Activated CD8-positive, alpha-beta T cell treated with anti-CD3 and anti-CD28 coated beads for 36 hours (primary cell): ENCODE data around the gene ABHD14A. TPM values are rescaled to one million over a fixed set of nuclear protein-coding genes. Genes with fewer than 3 reads are reported as not detected.
"Not testable (repeated sequence)": the region's sequence is repeated elsewhere in the genome, so short reads cannot be mapped to it uniquely, and the experiment has no call there.

Experiments
- ATAC-seq: fragments of 200-7000 bp; cut with Tn5 transposase; one replicate; pipeline ENCODE4 v1.10.0; 2021; ENCODE audit warnings: mild to moderate bottlenecking, moderate library complexity
- CTCF ChIA-PET: fragments of 350-600 bp; sonication (Branson Sonifier 250); formaldehyde crosslinking; loops from one replicate; lab custom pipeline; 2021; ENCODE audit warnings: antibody characterized with exemption; lab: Charles Lee
- POLR2A ChIA-PET: fragments of 350-600 bp; sonication (Branson Sonifier 250); formaldehyde crosslinking; loops from one replicate; lab custom pipeline; 2021; ENCODE audit warnings: antibody characterized with exemption; lab: Charles Lee
- DNase-seq: peaks from one replicate; pipeline ENCODE4 v3.0.0-alpha.2; 2020
- H3K27ac Mint-ChIP-seq: one replicate; pipeline ENCODE4 v1.8.0; 2021; ENCODE audit warnings: mild to moderate bottlenecking, mixed read lengths
- H3K27me3 Mint-ChIP-seq: one replicate; pipeline ENCODE4 v1.8.0; 2021; ENCODE audit warnings: mixed read lengths
- H3K36me3 Mint-ChIP-seq: one replicate; pipeline ENCODE4 v1.8.0; 2021; ENCODE audit warnings: low read depth, mixed read lengths
- H3K4me1 Mint-ChIP-seq: one replicate; pipeline ENCODE4 v1.8.0; 2021; ENCODE audit warnings: low read depth, mixed read lengths
- H3K4me3 Mint-ChIP-seq: one replicate; pipeline ENCODE4 v1.8.0; 2021; ENCODE audit warnings: mild to moderate bottlenecking, moderate library complexity, mixed read lengths
- H3K9me3 Mint-ChIP-seq: one replicate; pipeline ENCODE4 v1.8.0; 2021; ENCODE audit warnings: mixed read lengths
- intact Hi-C: fragments of 100-400 bp; cut with micrococcal nuclease; formaldehyde crosslinking; loops from one replicate; pipeline ENCODE4 v1.10.0; 2022
- total RNA-seq, 2 experiments: library from RNA; stranded (reverse); gene quantifications; one replicate each; pipeline ENCODE4 v1.2.3, GENCODE V29; 2021
- TF ChIP-seq, protein P1 (sequence below): fragments of 200-600 bp; IDR thresholded peaks from one replicate; pipeline ENCODE4 v1.8.0; 2022; ENCODE audit warnings: antibody characterized with exemption, mild to moderate bottlenecking

ABHD14A gene
- total RNA-seq, 2 experiments from 2014 or later, result 8.9 to 9.5 TPM

DNA sequence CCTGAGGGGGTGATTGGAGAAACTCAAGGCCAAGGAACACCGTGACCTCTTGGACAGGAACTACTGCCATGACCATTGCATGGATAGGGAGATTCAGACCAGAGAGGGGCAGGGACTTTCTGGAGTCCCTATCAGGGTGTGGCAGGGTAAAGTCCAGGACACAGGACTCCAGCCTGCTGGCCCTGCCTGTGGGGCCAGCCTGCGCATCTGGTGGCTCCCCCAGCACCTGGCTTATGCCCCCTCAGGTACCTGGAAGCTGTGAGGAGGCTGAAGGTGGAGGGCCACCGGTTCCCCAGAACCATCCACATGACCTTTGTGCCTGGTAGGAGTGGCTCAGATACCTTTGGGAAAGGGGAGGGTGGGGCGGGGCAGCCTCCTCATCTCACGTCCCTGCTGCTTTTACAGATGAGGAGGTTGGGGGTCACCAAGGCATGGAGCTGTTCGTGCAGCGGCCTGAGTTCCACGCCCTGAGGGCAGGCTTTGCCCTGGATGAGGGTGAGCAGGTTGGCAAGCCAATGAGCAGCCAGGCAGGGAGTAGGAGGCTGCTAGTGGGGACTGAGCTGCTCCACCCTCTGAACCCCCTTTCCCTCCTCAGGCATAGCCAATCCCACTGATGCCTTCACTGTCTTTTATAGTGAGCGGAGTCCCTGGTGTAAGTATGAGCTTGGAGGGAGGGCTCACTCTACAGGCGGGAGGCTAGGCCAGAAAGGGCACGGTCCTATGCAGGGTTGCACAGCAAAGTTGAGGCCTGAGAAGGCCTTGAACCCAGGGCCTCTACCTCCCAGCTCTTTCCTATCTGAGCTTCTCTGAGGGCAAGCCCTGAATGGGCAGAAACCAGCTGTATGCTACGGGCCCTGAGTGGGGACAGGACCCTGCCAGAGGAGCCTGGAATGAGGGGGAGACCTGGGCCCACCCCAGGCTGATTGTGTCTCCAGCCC is 11.4 kb downstream of the ABHD14A start:
- H3K36me3 Mint-ChIP-seq, result peaks cover 9% of the 10 kb centered on the region
- peaks cover 17% of the 10 kb centered on the region for H3K4me1 Mint-ChIP-seq
- H3K9me3 Mint-ChIP-seq, result no peaks in the 10 kb centered on the region
- DNase-seq (no peak), ATAC-seq (no peak)
- intact Hi-C loops, result no loop called here
- no peaks in the 10 kb centered on the region for H3K27me3 Mint-ChIP-seq
- no peak overlapping the region for H3K27ac Mint-ChIP-seq
- H3K4me3 Mint-ChIP-seq, result no peak overlapping the region
- TF ChIP-seq, protein P1, sequence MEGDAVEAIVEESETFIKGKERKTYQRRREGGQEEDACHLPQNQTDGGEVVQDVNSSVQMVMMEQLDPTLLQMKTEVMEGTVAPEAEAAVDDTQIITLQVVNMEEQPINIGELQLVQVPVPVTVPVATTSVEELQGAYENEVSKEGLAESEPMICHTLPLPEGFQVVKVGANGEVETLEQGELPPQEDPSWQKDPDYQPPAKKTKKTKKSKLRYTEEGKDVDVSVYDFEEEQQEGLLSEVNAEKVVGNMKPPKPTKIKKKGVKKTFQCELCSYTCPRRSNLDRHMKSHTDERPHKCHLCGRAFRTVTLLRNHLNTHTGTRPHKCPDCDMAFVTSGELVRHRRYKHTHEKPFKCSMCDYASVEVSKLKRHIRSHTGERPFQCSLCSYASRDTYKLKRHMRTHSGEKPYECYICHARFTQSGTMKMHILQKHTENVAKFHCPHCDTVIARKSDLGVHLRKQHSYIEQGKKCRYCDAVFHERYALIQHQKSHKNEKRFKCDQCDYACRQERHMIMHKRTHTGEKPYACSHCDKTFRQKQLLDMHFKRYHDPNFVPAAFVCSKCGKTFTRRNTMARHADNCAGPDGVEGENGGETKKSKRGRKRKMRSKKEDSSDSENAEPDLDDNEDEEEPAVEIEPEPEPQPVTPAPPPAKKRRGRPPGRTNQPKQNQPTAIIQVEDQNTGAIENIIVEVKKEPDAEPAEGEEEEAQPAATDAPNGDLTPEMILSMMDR, result no peak
- CTCF ChIA-PET, result interaction anchor here (1.1 to 1.3 kb wide), 2 partner anchors 13 to 44 kb away, joined by 3 to 4 read pairs; partner anchors contain the start of genes ABHD14B and PARP3
- POLR2A ChIA-PET, result interaction anchor here (1.0 to 14.5 kb wide), 3 partner anchors 7 to 44 kb away, joined by 4 to 267 read pairs (median 4); partner anchors contain the start of genes ABHD14B, PARP3, RPL29 and RRP9

DNA sequence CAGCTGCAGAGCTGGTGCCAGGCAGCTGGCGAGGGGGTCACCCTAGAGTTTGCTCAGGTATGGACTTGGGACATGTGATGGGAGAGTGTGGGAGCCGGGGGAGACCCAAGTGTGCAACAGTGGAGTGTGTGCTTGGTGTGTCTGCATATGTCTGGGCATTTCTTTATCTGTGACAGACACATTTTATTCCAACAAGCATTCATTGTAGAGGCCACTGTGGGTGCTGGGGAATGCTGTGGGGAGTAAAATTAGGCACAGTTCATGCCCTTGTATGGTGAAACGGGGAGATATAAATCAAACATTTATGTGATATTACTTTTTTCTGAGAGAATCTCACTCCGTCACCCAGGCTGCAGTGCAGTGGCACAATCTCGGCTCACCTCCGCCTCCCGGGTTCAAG is 12.7 kb downstream of the ABHD14A start:
- H3K4me1 Mint-ChIP-seq, result peaks cover 22% of the 10 kb centered on the region
- H3K36me3 Mint-ChIP-seq, result peaks cover 17% of the 10 kb centered on the region
- no peaks in the 10 kb centered on the region for H3K9me3 Mint-ChIP-seq
- ChIA-PET CTCF (interaction anchor here (1.3 kb wide), 1 partner anchor 14 kb away, joined by 4 read pairs; the partner anchor contains the start of gene ABHD14B), POLR2A (interaction anchor here (14.5 kb wide), 1 partner anchor 6 kb away, joined by 267 read pairs; the partner anchor contains the start of gene RPL29)
- no peaks in the 10 kb centered on the region for H3K27me3 Mint-ChIP-seq
- intact Hi-C loops, result no loop called here
- TF ChIP-seq, protein P1, result no peak
- no peak overlapping the region for H3K4me3 Mint-ChIP-seq
- ATAC-seq (no peak), DNase-seq (no peak)
- H3K27ac Mint-ChIP-seq, result peak overlapping the region; percentile 17

DNA sequence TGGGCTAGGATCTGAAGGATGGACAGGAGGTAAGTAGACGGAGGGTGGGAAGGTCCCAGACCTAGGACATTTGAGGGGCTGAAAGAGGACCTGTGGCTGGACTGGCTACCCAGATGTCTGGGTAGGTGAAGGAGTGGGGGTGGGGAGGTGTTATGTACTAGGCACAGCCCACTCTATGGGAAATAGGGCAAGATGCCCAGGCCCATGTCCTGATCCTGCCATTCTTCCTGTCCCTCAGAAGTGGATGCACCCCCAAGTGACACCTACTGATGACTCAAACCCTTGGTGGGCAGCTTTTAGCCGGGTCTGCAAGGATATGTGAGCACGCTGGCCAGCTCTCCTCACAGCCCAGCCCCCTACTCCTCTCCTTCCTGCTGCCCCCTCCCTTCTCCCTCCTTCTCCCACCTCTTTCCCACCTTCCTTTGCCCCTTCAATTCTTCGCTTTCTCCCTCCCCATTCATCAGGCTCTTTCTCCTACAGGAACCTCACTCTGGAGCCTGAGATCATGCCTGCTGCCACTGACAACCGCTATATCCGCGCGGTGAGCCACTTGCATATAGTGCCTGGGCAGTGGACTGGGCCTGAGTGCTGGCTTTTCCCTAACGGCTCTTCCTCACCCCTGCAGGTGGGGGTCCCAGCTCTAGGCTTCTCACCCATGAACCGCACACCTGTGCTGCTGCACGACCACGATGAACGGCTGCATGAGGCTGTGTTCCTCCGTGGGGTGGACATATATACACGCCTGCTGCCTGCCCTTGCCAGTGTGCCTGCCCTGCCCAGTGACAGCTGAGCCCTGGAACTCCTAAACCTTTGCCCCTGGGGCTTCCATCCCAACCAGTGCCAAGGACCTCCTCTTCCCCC is 13.7 kb downstream of the ABHD14A start:
- H3K4me3 Mint-ChIP-seq, result no peak overlapping the region
- no peaks in the 10 kb centered on the region for H3K27me3 Mint-ChIP-seq
- peaks cover 22% of the 10 kb centered on the region for H3K36me3 Mint-ChIP-seq
- H3K9me3 Mint-ChIP-seq, result no peaks in the 10 kb centered on the region
- ATAC-seq (no peak), DNase-seq (no peak)
- H3K27ac Mint-ChIP-seq, result peak overlapping the region; percentile 36
- peaks cover 27% of the 10 kb centered on the region for H3K4me1 Mint-ChIP-seq
- CTCF ChIA-PET, result no interaction called here
- POLR2A ChIA-PET, result no interaction called here
- TF ChIP-seq, protein P1, result no peak
- intact Hi-C loops, result no loop called here

DNA sequence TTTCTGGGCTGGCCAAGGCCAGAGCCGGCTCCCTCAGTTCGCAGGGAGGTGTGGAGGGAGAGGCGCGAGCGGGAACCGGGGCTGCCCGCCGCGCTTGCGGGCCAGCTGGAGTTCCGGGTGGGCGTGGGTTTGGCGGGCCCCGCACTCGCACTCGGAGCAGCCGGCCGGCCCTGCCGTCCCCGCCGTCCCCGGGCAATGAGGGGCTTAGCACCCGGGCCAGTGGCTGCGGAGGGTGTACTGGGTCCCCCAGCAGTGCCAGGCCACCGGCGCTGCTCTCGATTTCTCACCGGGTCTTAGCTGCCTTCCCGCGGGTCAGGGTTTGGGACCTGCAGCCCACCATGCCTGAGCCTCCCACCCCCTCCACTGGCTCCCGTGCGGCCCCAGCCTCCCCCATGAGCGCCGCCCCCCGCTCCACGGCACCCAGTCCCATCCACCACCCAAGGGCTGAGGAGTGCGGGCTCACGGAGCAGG is 15.7 kb downstream of the ABHD14A start:
- H3K27me3 Mint-ChIP-seq, H3K9me3 Mint-ChIP-seq, DNase-seq, intact Hi-C loops, H3K27ac Mint-ChIP-seq, H3K4me3 Mint-ChIP-seq, ATAC-seq: not testable (repeated sequence)
- Mint-ChIP-seq H3K36me3 (peaks cover 42% of the 10 kb centered on the region), H3K4me1 (peaks cover 26% of the 10 kb centered on the region)
- POLR2A ChIA-PET, result interaction anchor here (1.5 to 7.1 kb wide), 4 partner anchors 10 to 277 kb away, joined by 3 to 267 read pairs (median 16); partner anchors contain the start of genes ABHD14A, ABHD14B, ACY1 and DUSP7
- CTCF ChIA-PET, result interaction anchor here (0.7 to 2.6 kb wide), 3 partner anchors 7 to 321 kb away, joined by 3 to 21 read pairs (median 4); partner anchors contain the start of gene ACY1
